ENCODE measurements around the gene ARL15. TPM values are rescaled to one million over a fixed set of nuclear protein-coding genes. Genes with fewer than 3 reads are reported as not detected.

Gene ARL15
- total RNA-seq, 4 donors from 2014 or later: 19.9 to 57.0 (median 36.9) TPM

DNA sequence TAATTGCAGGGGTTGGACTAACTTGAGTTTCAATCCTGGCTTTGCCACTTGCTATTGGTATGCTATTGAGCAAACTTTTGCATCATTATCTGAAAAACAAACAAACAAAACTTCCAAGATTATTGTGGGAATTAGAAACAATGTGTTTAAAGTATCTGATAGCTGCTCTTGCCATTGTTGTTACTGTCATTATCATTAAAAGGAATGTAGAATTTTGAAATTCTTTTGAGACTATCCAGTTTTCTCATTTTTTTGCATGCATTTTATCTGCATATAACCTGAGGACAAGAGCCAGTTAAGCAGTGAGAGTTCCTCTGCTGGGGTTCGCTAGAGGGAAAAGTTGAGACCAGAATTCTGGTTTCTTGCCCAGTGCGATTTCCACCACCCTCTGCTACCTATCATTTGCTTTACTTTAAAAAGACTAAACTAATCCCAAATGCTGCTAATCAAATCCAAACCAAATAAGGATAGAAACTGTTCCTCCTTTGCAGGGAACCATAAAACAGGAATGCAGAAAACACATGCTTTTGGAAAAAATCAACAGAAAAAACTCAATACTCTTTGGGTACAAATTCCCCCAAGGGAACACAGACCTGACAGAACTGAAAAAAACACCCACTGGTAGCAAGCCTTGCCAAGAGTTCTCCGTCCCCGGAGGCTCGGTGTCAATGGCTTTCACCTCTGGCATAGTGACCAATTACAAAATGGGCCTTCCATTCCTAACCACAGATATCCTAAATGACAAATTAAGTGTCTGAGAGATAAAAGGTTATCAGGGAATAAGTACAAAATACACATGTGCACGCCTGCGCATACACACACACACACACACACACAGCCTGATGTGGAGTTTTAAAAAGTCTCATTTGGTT is 373.7 kb downstream of the ARL15 start:
- Histone ChIP-seq H3K4me3 (no peak overlapping the region), H3K4me1 (peaks cover 24% of the 10 kb centered on the region), H3K9me3 (no peaks in the 10 kb centered on the region), H3K27ac (no peak overlapping the region), H3K36me3 (no peaks in the 10 kb centered on the region), H3K27me3 (no peaks in the 10 kb centered on the region)
- DNase-seq (ENCODE audit: low spot score in 2 of 2): no peak
- TF ChIP-seq EP300 (IDR thresholded peaks at IDR 0.05) (no peak), POLR2AphosphoS5 (IDR thresholded peaks at IDR 0.05) (no peak), POLR2A (IDR thresholded peaks at IDR 0.05) (no peak)
- TF ChIP-seq, protein P1, sequence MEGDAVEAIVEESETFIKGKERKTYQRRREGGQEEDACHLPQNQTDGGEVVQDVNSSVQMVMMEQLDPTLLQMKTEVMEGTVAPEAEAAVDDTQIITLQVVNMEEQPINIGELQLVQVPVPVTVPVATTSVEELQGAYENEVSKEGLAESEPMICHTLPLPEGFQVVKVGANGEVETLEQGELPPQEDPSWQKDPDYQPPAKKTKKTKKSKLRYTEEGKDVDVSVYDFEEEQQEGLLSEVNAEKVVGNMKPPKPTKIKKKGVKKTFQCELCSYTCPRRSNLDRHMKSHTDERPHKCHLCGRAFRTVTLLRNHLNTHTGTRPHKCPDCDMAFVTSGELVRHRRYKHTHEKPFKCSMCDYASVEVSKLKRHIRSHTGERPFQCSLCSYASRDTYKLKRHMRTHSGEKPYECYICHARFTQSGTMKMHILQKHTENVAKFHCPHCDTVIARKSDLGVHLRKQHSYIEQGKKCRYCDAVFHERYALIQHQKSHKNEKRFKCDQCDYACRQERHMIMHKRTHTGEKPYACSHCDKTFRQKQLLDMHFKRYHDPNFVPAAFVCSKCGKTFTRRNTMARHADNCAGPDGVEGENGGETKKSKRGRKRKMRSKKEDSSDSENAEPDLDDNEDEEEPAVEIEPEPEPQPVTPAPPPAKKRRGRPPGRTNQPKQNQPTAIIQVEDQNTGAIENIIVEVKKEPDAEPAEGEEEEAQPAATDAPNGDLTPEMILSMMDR (IDR thresholded peaks at IDR 0.05): no peak
- WGBS: 50% methylated on average over 7 of the region's 7 CpGs

DNA sequence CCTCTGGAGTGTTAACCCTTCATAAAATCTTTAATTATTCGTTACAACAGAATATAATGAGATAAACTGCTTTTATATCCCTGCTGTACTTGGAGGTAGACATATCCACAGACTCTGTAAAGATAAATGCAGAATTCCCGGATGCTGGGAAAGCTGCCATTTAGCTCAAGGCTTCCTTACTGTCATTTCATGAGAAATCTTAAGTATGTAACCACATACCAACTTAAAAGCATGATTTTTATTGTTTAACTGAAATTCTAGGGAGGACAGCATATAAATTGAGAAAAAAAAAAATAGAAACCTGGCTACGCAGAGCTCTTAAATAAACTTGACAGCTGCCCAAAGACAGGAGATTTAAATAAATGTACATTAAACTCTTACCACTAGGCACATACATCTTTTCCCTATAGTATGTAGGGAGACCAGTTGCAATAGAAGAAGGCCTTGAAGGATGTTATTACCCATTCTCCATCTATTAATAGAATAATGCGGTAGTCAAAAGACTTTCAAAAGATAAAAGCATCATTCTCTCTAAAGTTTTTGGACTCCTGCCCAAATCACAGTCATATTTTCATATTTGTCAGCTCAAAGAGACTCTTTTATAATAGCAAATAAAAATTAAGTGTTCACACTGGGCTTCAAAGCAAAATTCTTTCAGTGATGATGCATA is 376.1 kb downstream of the ARL15 start:
- H3K4me3 ChIP-seq: no peak overlapping the region
- peaks cover 24% of the 10 kb centered on the region for H3K4me1 ChIP-seq
- DNase-seq (ENCODE audit: low spot score in 2 of 2): no peak
- no peaks in the 10 kb centered on the region for H3K27me3 ChIP-seq
- H3K36me3 ChIP-seq: no peaks in the 10 kb centered on the region
- 73% methylated on average over 4 of the region's 4 CpGs for WGBS
- H3K27ac ChIP-seq: no peak overlapping the region
- no peaks in the 10 kb centered on the region for H3K9me3 ChIP-seq
- TF ChIP-seq POLR2A (IDR thresholded peaks at IDR 0.05) (no peak), EP300 (IDR thresholded peaks at IDR 0.05) (no peak), POLR2AphosphoS5 (IDR thresholded peaks at IDR 0.05) (no peak)
- TF ChIP-seq, protein P1 (IDR thresholded peaks at IDR 0.05): no peak

DNA sequence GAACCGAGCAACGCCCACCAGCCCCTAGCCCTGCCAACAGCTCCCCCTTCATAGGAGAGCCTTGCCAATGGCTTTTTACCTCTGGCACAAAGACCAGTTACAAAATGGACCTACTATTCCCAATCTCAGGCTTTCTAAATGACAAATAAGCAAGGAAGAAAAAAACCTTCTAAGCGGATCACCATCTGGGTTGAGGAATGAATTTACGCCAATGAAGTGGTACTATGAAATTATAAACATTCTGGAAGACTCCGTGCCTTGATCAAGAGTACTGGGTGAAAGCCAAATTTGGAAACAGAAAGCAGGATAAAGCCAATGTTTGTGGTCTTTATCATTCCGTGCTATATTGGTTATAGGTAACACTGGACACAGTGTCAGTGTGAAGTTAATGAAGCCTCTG is 378.0 kb downstream of the ARL15 start:
- Histone ChIP-seq H3K27me3 (no peaks in the 10 kb centered on the region), H3K4me3 (no peak overlapping the region), H3K36me3 (no peaks in the 10 kb centered on the region), H3K9me3 (no peaks in the 10 kb centered on the region), H3K4me1 (peaks cover 24% of the 10 kb centered on the region), H3K27ac (no peak overlapping the region)
- WGBS: 90% methylated on average over 6 of the region's 6 CpGs
- DNase-seq (ENCODE audit: low spot score in 2 of 2): no peak
- TF ChIP-seq POLR2A (IDR thresholded peaks at IDR 0.05): no peak
- TF ChIP-seq, protein P1 (IDR thresholded peaks at IDR 0.05): no peak
- no peak for TF ChIP-seq EP300 (IDR thresholded peaks at IDR 0.05)
- no peak for TF ChIP-seq POLR2AphosphoS5 (IDR thresholded peaks at IDR 0.05)

DNA sequence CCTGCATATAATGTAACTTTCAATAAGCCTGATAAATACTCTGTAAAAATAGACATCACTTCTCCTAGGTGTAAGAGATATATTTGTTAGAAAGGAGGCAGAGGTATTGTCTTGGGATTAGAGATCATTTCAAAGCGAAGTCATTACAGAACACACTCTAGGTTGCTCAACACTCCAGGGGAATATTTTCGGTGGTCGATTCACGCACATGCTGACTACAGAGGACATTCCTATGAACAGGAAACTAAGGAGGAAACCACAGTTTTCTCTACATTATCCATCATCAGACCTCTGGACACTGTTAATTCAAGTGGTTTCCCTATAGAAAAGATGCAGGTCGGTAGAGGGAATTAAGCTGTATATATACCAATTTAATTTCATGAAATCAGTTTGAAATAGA is 379.9 kb downstream of the ARL15 start:
- WGBS: 77% methylated on average over 5 of the region's 5 CpGs
- TF ChIP-seq POLR2AphosphoS5 (IDR thresholded peaks at IDR 0.05) (no peak), EP300 (IDR thresholded peaks at IDR 0.05) (no peak), POLR2A (IDR thresholded peaks at IDR 0.05) (no peak)
- TF ChIP-seq, protein P1 (IDR thresholded peaks at IDR 0.05): no peak

DNA sequence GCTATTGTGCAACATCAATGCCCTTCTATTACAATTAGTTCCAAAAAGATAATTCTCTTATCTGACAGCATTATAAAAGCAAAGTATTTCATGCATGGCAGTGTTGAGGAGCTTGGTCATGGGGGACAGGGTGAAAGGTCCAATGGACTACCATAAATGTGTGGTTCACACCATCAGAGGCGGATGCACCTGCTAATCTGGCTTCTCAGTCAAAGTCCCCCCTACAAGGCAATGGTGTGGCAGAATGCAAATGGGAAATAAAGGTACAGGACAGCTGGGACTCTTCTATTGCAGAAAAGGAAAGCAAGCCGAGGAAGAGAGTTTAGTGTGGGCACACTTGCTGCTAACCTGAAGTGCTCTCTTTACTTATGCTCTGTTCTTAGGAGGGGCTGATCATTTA is 380.8 kb downstream of the ARL15 start:
- DNase-seq (ENCODE audit: low spot score in 2 of 2): no peak
- H3K4me1 ChIP-seq: peaks cover 3% of the 10 kb centered on the region
- TF ChIP-seq EP300 (IDR thresholded peaks at IDR 0.05) (no peak), POLR2AphosphoS5 (IDR thresholded peaks at IDR 0.05) (no peak), POLR2A (IDR thresholded peaks at IDR 0.05) (no peak)
- TF ChIP-seq, protein P1 (IDR thresholded peaks at IDR 0.05): no peak
- no peak overlapping the region for H3K27ac ChIP-seq
- WGBS: 94% methylated on average over 2 of the region's 2 CpGs
- no peak overlapping the region for H3K4me3 ChIP-seq
- no peaks in the 10 kb centered on the region for H3K27me3 ChIP-seq
- H3K9me3 ChIP-seq: no peaks in the 10 kb centered on the region
- no peaks in the 10 kb centered on the region for H3K36me3 ChIP-seq

More for the DNA sequence above, 379.9 kb downstream of the ARL15 start:
- peaks cover 11% of the 10 kb centered on the region for H3K4me1 ChIP-seq
- H3K27me3 ChIP-seq: no peaks in the 10 kb centered on the region
- H3K27ac ChIP-seq: no peak overlapping the region
- DNase-seq (ENCODE audit: low spot score in 2 of 2): no peak
- H3K9me3 ChIP-seq: no peaks in the 10 kb centered on the region
- H3K36me3 ChIP-seq: no peaks in the 10 kb centered on the region
- no peak overlapping the region for H3K4me3 ChIP-seq
